Esophagus muscularis mucosa (tissue), 3 donors: ENCODE results near the gene MGAT4C.

Experiments used
- CTCF ChIP-seq, 3 experiments: fragments of 200-600 bp in 2 of 3; fragments of 450-650 bp in 1 of 3; sonication (generic) in 2 of 3; IDR thresholded peaks; one replicate each; pipeline ENCODE4 v1.5.1; 2017 to 2019; ENCODE audit warnings: antibody characterized with exemption in 3 of 3, mild to moderate bottlenecking in 2 of 3, moderate library complexity in 1 of 3
- POLR2A ChIP-seq: fragments of 450-650 bp; IDR thresholded peaks from one replicate; pipeline ENCODE4 v1.6.1; 2017; ENCODE audit warnings: antibody characterized with exemption, moderate library complexity, mild to moderate bottlenecking, low read depth
- POLR2AphosphoS5 ChIP-seq, 2 donors: sonication (generic); formaldehyde crosslinking; IDR thresholded peaks; one replicate each; pipeline ENCODE4 v1.6.1; 2017; ENCODE audit warnings: antibody characterized with exemption in 2 of 2

GRCh38 chr12:86230516-86231146 lies 25.6 kb downstream of the MGAT4C start:
- no peak for TF ChIP-seq POLR2A
- no peak for TF ChIP-seq CTCF (IDR thresholded peaks at IDR 0.05)
- TF ChIP-seq POLR2AphosphoS5 (IDR thresholded peaks at IDR 0.05) = no peak
